SK-N-SH (cell line): ENCODE measurements around the gene FZD4.

Source experiments
- CHD2 ChIP-seq: fragments of 150-350 bp; IDR thresholded peaks from 2 replicates; pipeline ENCODE4 v1.6.1; 2018; ENCODE audit warnings: low read length; ENCODE audit not compliant: partially characterized antibody
- SIN3A ChIP-seq: IDR thresholded peaks from 2 replicates; pipeline ENCODE4 v1.6.1; 2012; ENCODE audit warnings: low read depth, mild to moderate bottlenecking, low read length, moderate library complexity, borderline replicate concordance
- TAF1 ChIP-seq: IDR thresholded peaks from 2 replicates; pipeline ENCODE4 v1.6.1; 2012; ENCODE audit warnings: low read depth, mild to moderate bottlenecking, low read length, moderate library complexity, borderline replicate concordance
- YY1 ChIP-seq: IDR thresholded peaks from 2 replicates; pipeline ENCODE4 v1.4.0; 2012; ENCODE audit warnings: low read depth, mild to moderate bottlenecking
- TF ChIP-seq, protein P1 (sequence below): fragments of 200-600 bp; sonication (generic); IDR thresholded peaks from 2 replicates; pipeline ENCODE4 v1.6.1; 2017; ENCODE audit warnings: antibody characterized with exemption, mild to moderate bottlenecking, moderate library complexity

DNA sequence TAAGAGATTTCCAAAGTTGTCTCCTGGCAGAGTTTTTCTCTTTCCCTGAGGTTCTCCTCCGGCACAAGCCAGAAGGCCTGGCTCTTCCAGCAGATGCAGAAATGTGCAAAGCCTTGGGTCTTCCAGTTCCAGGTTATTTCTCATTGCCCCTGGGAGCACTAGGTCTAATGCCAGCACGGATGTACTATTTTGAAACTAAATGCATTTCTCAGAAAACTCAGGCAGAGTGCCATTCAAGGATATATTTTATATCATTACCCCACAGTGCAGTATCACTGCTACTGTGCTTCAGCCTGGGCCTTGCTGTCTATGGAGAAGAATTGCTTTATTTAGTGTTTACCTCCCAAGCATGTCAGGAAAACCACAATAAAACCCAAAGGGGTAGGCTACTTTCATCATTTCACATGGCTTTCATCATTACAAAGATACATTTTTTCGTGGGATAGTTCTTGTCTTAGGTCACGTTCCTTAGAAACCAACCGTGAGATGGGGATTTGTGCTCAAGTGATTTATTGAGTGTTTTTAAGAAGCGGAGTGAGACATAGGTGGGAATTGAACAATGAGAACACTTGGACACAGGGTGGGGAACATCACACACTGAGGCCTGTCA, 22.4 kb upstream of the FZD4 start:
- TF ChIP-seq YY1 = no peak
- no peak for TF ChIP-seq SIN3A
- TF ChIP-seq TAF1 = no peak
- TF ChIP-seq, protein P1, sequence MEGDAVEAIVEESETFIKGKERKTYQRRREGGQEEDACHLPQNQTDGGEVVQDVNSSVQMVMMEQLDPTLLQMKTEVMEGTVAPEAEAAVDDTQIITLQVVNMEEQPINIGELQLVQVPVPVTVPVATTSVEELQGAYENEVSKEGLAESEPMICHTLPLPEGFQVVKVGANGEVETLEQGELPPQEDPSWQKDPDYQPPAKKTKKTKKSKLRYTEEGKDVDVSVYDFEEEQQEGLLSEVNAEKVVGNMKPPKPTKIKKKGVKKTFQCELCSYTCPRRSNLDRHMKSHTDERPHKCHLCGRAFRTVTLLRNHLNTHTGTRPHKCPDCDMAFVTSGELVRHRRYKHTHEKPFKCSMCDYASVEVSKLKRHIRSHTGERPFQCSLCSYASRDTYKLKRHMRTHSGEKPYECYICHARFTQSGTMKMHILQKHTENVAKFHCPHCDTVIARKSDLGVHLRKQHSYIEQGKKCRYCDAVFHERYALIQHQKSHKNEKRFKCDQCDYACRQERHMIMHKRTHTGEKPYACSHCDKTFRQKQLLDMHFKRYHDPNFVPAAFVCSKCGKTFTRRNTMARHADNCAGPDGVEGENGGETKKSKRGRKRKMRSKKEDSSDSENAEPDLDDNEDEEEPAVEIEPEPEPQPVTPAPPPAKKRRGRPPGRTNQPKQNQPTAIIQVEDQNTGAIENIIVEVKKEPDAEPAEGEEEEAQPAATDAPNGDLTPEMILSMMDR = no peak
- TF ChIP-seq CHD2 = no peak
